ENCODE data around the gene KCNJ1.

GRCh38 chr11:128809128-128809527, 58.0 kb downstream of the KCNJ1 start:
- TF ChIP-seq CTCF (IDR thresholded peaks at IDR 0.05) (no peak), POLR2A (IDR thresholded peaks at IDR 0.05) (no peak)
